ENCODE measurements around the gene TMEM139. TPM values are rescaled to one million over a fixed set of nuclear protein-coding genes. Genes with fewer than 3 reads are reported as not detected.
"Not testable (repeated sequence)": the region's sequence is repeated elsewhere in the genome, so short reads cannot be mapped to it uniquely, and the experiment has no call there.

Gene TMEM139
- total and polyA plus RNA-seq, 2 experiments from 2014 or later = 15.6 to 19.8 TPM

- DNase-seq (ENCODE audit: low spot score) = peak; percentile 90
- Histone ChIP-seq H3K9me3 (ENCODE audit: low read depth) (no peaks in the 10 kb centered on the region), H3K36me3 (replicated peaks; ENCODE audit: insufficient read depth, low read depth) (no peaks in the 10 kb centered on the region), H2AFZ (peak within 1 kb of the TSS; percentile 62), H3K9me2 (replicated peaks; ENCODE audit: insufficient read depth) (no peaks in the 10 kb centered on the region), H3K4me1 (ENCODE audit: insufficient read depth) (peaks cover 12% of the 10 kb centered on the region), H3K79me2 (peaks cover 18% of the 10 kb centered on the region), H3K27me3 (no peaks in the 10 kb centered on the region), H3K27ac (peak within 1 kb of the TSS; percentile 86), H3K4me3 (peak within 1 kb of the TSS; percentile 50), H4K20me1 (ENCODE audit: insufficient read depth, poor library complexity, severe bottlenecking) (no peaks in the 10 kb centered on the region), H3K4me2 (peak within 1 kb of the TSS; percentile 84)
- no peak for TF ChIP-seq EZH2phosphoT487 (IDR thresholded peaks at IDR 0.05; ENCODE audit: low read depth, severe bottlenecking, unreplicated experiment)
- no peak for TF ChIP-seq EZH2 (IDR thresholded peaks at IDR 0.05; ENCODE audit: borderline replicate concordance)
- TF ChIP-seq CTCF (IDR thresholded peaks at IDR 0.05; ENCODE audit: poor library complexity) = no peak
- 6% methylated on average over 47 of the region's 48 CpGs for WGBS (ENCODE audit: low lambda C conversion rate, missing lambda C conversion rate)
Observed at GRCh38 chr7:143263266-143264195, 21.2 kb upstream of the TMEM139 start, which contains the start of gene GSTK1. Gene GSTK1, plus strand, starts transcription at chr7:143263441. Its CDS starts 73 bp downstream, at chr7:143263514.

GRCh38 chr7:143264196-143264568, 20.6 kb upstream of the TMEM139 start:
- H3K9me3 ChIP-seq (ENCODE audit: low read depth); H3K27me3 ChIP-seq; H3K36me3 ChIP-seq (replicated peaks; ENCODE audit: insufficient read depth, low read depth); DNase-seq (ENCODE audit: low spot score); H3K9me2 ChIP-seq (replicated peaks; ENCODE audit: insufficient read depth); H4K20me1 ChIP-seq (ENCODE audit: insufficient read depth, poor library complexity, severe bottlenecking): not testable (repeated sequence)
- Histone ChIP-seq H3K79me2 (peaks cover 18% of the 10 kb centered on the region), H3K27ac (peak overlapping the region; percentile 86), H3K4me3 (peak overlapping the region; percentile 50), H3K4me2 (peak overlapping the region; percentile 84), H2AFZ (peak overlapping the region; percentile 62), H3K4me1 (ENCODE audit: insufficient read depth) (peaks cover 12% of the 10 kb centered on the region)
- WGBS (ENCODE audit: low lambda C conversion rate, missing lambda C conversion rate) = 83% methylated on average over 15 of the region's 15 CpGs

GRCh38 chr7:143265017-143265693, 19.6 kb upstream of the TMEM139 start:
- no peak for DNase-seq (ENCODE audit: low spot score)
- Histone ChIP-seq H3K79me2 (peaks cover 18% of the 10 kb centered on the region), H3K27ac (no peak overlapping the region), H3K9me3 (ENCODE audit: low read depth) (no peaks in the 10 kb centered on the region), H3K9me2 (replicated peaks; ENCODE audit: insufficient read depth) (no peaks in the 10 kb centered on the region), H3K36me3 (replicated peaks; ENCODE audit: insufficient read depth, low read depth) (no peaks in the 10 kb centered on the region), H3K4me1 (ENCODE audit: insufficient read depth) (peaks cover 7% of the 10 kb centered on the region), H3K4me2 (peak overlapping the region; percentile 84), H2AFZ (no peak overlapping the region), H3K4me3 (no peak overlapping the region), H3K27me3 (no peaks in the 10 kb centered on the region), H4K20me1 (ENCODE audit: insufficient read depth, poor library complexity, severe bottlenecking) (no peaks in the 10 kb centered on the region)
- TF ChIP-seq EZH2 (IDR thresholded peaks at IDR 0.05; ENCODE audit: borderline replicate concordance) = no peak
- 94% methylated on average over 15 of the region's 15 CpGs for WGBS (ENCODE audit: low lambda C conversion rate, missing lambda C conversion rate)

- Histone ChIP-seq H3K4me3 (no peak overlapping the region), H3K4me2 (no peak overlapping the region), H2AFZ (no peak overlapping the region), H3K27ac (no peak overlapping the region), H4K20me1 (ENCODE audit: insufficient read depth, poor library complexity, severe bottlenecking) (no peaks in the 10 kb centered on the region), H3K36me3 (replicated peaks; ENCODE audit: insufficient read depth, low read depth) (no peaks in the 10 kb centered on the region), H3K79me2 (peaks cover 13% of the 10 kb centered on the region), H3K4me1 (ENCODE audit: insufficient read depth) (peaks cover 4% of the 10 kb centered on the region), H3K27me3 (no peaks in the 10 kb centered on the region), H3K9me2 (replicated peaks; ENCODE audit: insufficient read depth) (no peaks in the 10 kb centered on the region), H3K9me3 (ENCODE audit: low read depth) (no peaks in the 10 kb centered on the region)
- TF ChIP-seq CTCF (IDR thresholded peaks at IDR 0.05; ENCODE audit: poor library complexity) (no peak), EZH2 (IDR thresholded peaks at IDR 0.05; ENCODE audit: borderline replicate concordance) (no peak), EZH2phosphoT487 (IDR thresholded peaks at IDR 0.05; ENCODE audit: low read depth, severe bottlenecking, unreplicated experiment) (no peak)
- WGBS (ENCODE audit: low lambda C conversion rate, missing lambda C conversion rate) = 95% methylated on average over 5 of the region's 5 CpGs
- no peak for DNase-seq (ENCODE audit: low spot score)
Observed at GRCh38 chr7:143269251-143269650, 15.5 kb upstream of the TMEM139 start.
